ENCODE data around the gene SOX6. TPM values are rescaled to one million over a fixed set of nuclear protein-coding genes. Genes with fewer than 3 reads are reported as not detected.

Gene SOX6
- total RNA-seq, 4 donors from 2014 or later: 5.7 to 23.8 (median 18.4) TPM

- H3K36me3 ChIP-seq: no peaks in the 10 kb centered on the region
- H3K27me3 ChIP-seq: no peaks in the 10 kb centered on the region
- peaks cover 0 to 3% (median 0%) of the 10 kb centered on the region in 4 donors for H3K9me3 ChIP-seq
- TF ChIP-seq EP300 (IDR thresholded peaks at IDR 0.05) (no peak), CTCF (IDR thresholded peaks at IDR 0.05) (no peak), POLR2A (IDR thresholded peaks at IDR 0.05) (no peak)
- no peak overlapping the region for H3K27ac ChIP-seq
- no peak overlapping the region for H3K4me3 ChIP-seq
- peaks cover 0 to 31% (median 4%) of the 10 kb centered on the region in 4 donors for H3K4me1 ChIP-seq
- no peak for DNase-seq (ENCODE audit: low spot score in 2 of 2)
- WGBS, 2 donors: 78 to 91% methylated on average over 2 of the region's 2 CpGs
Measured at GRCh38 chr11:16097543-16097942, 258.8 kb downstream of the SOX6 start.

- Histone ChIP-seq H3K27me3 (no peaks in the 10 kb centered on the region), H3K36me3 (no peaks in the 10 kb centered on the region), H3K9me3 (no peaks in the 10 kb centered on the region), H3K27ac (no peak overlapping the region), H3K4me3 (no peak overlapping the region), H3K4me1 (peaks cover 0 to 31% (median 4%) of the 10 kb centered on the region in 4 donors)
- 87 to 89% methylated on average over 2 of the region's 2 CpGs for WGBS, 2 donors
- TF ChIP-seq EP300 (IDR thresholded peaks at IDR 0.05): no peak
- TF ChIP-seq CTCF (IDR thresholded peaks at IDR 0.05): no peak
- no peak for TF ChIP-seq POLR2A (IDR thresholded peaks at IDR 0.05)
- no peak for DNase-seq (ENCODE audit: low spot score in 2 of 2)
Measured at GRCh38 chr11:16096336-16096735, 260.0 kb downstream of the SOX6 start.

GRCh38 chr11:16095756-16096155, 260.6 kb downstream of the SOX6 start:
- Histone ChIP-seq H3K27ac (no peak overlapping the region), H3K27me3 (no peaks in the 10 kb centered on the region), H3K4me3 (no peak overlapping the region), H3K36me3 (no peaks in the 10 kb centered on the region), H3K4me1 (peaks cover 0 to 31% (median 4%) of the 10 kb centered on the region in 4 donors), H3K9me3 (no peaks in the 10 kb centered on the region)
- no peak for DNase-seq (ENCODE audit: low spot score in 2 of 2)
- no peak for TF ChIP-seq CTCF (IDR thresholded peaks at IDR 0.05)
- no peak for TF ChIP-seq EP300 (IDR thresholded peaks at IDR 0.05)
- WGBS, 2 donors: 63 to 71% methylated on average over 1 of the region's 1 CpG

- H3K27ac ChIP-seq: no peak overlapping the region
- 91 to 92% methylated on average over 3 of the region's 3 CpGs for WGBS, 2 donors
- DNase-seq (ENCODE audit: low spot score in 2 of 2): no peak
- H3K9me3 ChIP-seq: no peaks in the 10 kb centered on the region
- no peaks in the 10 kb centered on the region for H3K27me3 ChIP-seq
- TF ChIP-seq EP300 (IDR thresholded peaks at IDR 0.05) (no peak), CTCF (IDR thresholded peaks at IDR 0.05) (no peak), POLR2A (IDR thresholded peaks at IDR 0.05) (no peak)
- H3K4me1 ChIP-seq: peaks cover 0 to 24% (median 4%) of the 10 kb centered on the region in 4 donors
- H3K4me3 ChIP-seq: no peak overlapping the region
- no peaks in the 10 kb centered on the region for H3K36me3 ChIP-seq
Measured at GRCh38 chr11:16093889-16094653, 262.3 kb downstream of the SOX6 start.

GRCh38 chr11:16091862-16092261, 264.5 kb downstream of the SOX6 start:
- 74 to 81% methylated on average over 1 of the region's 1 CpG for WGBS, 2 donors
- H3K4me1 ChIP-seq: peaks cover 0 to 7% (median 0%) of the 10 kb centered on the region in 4 donors
- no peaks in the 10 kb centered on the region for H3K36me3 ChIP-seq
- H3K27ac ChIP-seq: no peak overlapping the region
- TF ChIP-seq EP300 (IDR thresholded peaks at IDR 0.05): no peak
- no peak for TF ChIP-seq POLR2A (IDR thresholded peaks at IDR 0.05)
- no peak for TF ChIP-seq CTCF (IDR thresholded peaks at IDR 0.05)
- H3K9me3 ChIP-seq: no peaks in the 10 kb centered on the region
- H3K4me3 ChIP-seq: no peak overlapping the region
- DNase-seq (ENCODE audit: low spot score in 2 of 2): no peak
- H3K27me3 ChIP-seq: no peaks in the 10 kb centered on the region
